ENCODE results near the gene OR10J1. TPM values are rescaled to one million over a fixed set of nuclear protein-coding genes. Genes with fewer than 3 reads are reported as not detected.

Gene OR10J1, protein sequence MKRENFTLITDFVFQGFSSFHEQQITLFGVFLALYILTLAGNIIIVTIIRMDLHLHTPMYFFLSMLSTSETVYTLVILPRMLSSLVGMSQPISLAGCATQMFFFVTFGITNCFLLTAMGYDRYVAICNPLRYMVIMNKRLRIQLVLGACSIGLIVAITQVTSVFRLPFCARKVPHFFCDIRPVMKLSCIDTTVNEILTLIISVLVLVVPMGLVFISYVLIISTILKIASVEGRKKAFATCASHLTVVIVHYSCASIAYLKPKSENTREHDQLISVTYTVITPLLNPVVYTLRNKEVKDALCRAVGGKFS
- total RNA-seq, result not detected

DNA sequence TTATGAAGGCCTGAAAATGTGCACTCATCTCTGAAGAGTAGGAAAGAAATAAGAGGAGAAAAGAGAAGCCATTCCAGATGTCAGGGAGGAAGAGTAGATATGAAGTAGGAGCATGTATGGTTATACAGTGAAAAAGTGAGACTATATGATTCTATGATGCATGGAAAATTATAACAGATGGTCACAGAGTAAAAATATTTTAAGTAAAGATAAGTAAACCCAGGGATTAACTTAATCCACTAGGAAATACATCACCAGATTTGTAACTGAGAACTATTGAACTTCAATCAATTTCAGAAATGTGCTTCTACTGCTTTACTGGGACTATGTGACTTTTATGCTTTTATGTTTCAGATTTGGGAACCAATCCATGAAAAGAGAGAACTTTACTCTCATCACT is at the start of gene OR10J1:
OR10J1 (plus strand) TSS at position 301 of the 400 bp plus-strand sequence; CDS start at position 371, 70 bp downstream.
- H3K4me3 ChIP-seq, result no peak within 1 kb of the TSS
- H3K9me3 ChIP-seq, result no peaks in the 10 kb centered on the region
- H3K27me3 ChIP-seq, result no peaks in the 10 kb centered on the region
- no peak within 1 kb of the TSS for H3K27ac ChIP-seq
- no peaks in the 10 kb centered on the region for H3K4me1 ChIP-seq
- no peaks in the 10 kb centered on the region for H3K36me3 ChIP-seq
- no peak for ATAC-seq
- TF ChIP-seq POLR2AphosphoS5 (IDR thresholded peaks at IDR 0.05), result no peak
- no peak for TF ChIP-seq EP300 (IDR thresholded peaks at IDR 0.05)
- TF ChIP-seq CTCF (IDR thresholded peaks at IDR 0.05), result no peak
- TF ChIP-seq POLR2A (IDR thresholded peaks at IDR 0.05), result no peak

DNA sequence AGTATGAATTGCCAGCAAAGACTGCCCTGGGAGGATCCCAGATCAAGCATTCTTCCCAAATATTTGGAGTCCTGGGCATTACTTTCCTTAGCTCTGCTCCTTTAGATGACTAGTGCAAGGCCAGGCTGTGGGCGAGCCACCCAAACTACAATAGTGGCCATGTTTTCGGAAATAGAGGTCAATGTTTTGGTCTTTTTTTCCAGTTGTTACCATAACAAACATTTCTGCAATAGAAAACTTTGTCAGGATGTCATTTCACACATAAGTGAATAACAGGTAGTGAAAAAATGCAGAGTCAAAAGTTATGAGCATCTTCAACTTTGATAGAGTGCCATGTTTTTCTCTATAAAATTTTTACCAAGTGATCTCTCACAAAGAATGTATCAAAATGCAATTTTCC is 32.7 kb upstream of the OR10J1 start:
- Histone ChIP-seq H3K9me3 (no peaks in the 10 kb centered on the region), H3K27me3 (no peaks in the 10 kb centered on the region), H3K36me3 (no peaks in the 10 kb centered on the region), H3K27ac (no peak overlapping the region), H3K4me1 (no peaks in the 10 kb centered on the region), H3K4me3 (no peak overlapping the region)
- TF ChIP-seq POLR2AphosphoS5 (IDR thresholded peaks at IDR 0.05), result no peak
- TF ChIP-seq POLR2A (IDR thresholded peaks at IDR 0.05), result no peak
- TF ChIP-seq CTCF (IDR thresholded peaks at IDR 0.05), result no peak
- no peak for TF ChIP-seq EP300 (IDR thresholded peaks at IDR 0.05)
- 70 to 77% methylated on average over 2 of the region's 2 CpGs for WGBS, 2 donors (ENCODE audit: low coverage in 1 of 2)
- no peak for ATAC-seq

GRCh38 chr1:159408862-159409400 is 30.6 kb upstream of the OR10J1 start:
- 74 to 76% methylated on average over 4 to 6 of the region's 6 CpGs for WGBS, 2 donors (ENCODE audit: low coverage in 1 of 2)
- ATAC-seq, result no peak
- H3K4me1 ChIP-seq, result no peaks in the 10 kb centered on the region
- H3K9me3 ChIP-seq, result no peaks in the 10 kb centered on the region
- no peaks in the 10 kb centered on the region for H3K27me3 ChIP-seq
- no peak overlapping the region for H3K27ac ChIP-seq
- H3K4me3 ChIP-seq, result no peak overlapping the region
- no peaks in the 10 kb centered on the region for H3K36me3 ChIP-seq
- no peak for TF ChIP-seq POLR2A (IDR thresholded peaks at IDR 0.05)
- no peak for TF ChIP-seq CTCF (IDR thresholded peaks at IDR 0.05)
- no peak for TF ChIP-seq EP300 (IDR thresholded peaks at IDR 0.05)
- no peak for TF ChIP-seq POLR2AphosphoS5 (IDR thresholded peaks at IDR 0.05)

- no CpG with 5 or more reads among the region's 8 CpGs for WGBS, 2 donors (ENCODE audit: low coverage in 1 of 2)
- Histone ChIP-seq H3K4me3 (no peak overlapping the region), H3K27me3 (no peaks in the 10 kb centered on the region), H3K36me3 (no peaks in the 10 kb centered on the region), H3K9me3 (peaks cover 0 to 51% (median 0%) of the 10 kb centered on the region in 3 donors), H3K4me1 (no peaks in the 10 kb centered on the region), H3K27ac (no peak overlapping the region)
- ATAC-seq, result no peak
- TF ChIP-seq CTCF (IDR thresholded peaks at IDR 0.05), result no peak
- no peak for TF ChIP-seq EP300 (IDR thresholded peaks at IDR 0.05)
- no peak for TF ChIP-seq POLR2A (IDR thresholded peaks at IDR 0.05)
- TF ChIP-seq POLR2AphosphoS5 (IDR thresholded peaks at IDR 0.05), result no peak
Observed at GRCh38 chr1:159421821-159422220, 17.7 kb upstream of the OR10J1 start.

GRCh38 chr1:159428536-159428935 is 11.0 kb upstream of the OR10J1 start:
- Histone ChIP-seq H3K4me1 (no peaks in the 10 kb centered on the region), H3K9me3 (no peaks in the 10 kb centered on the region), H3K4me3 (no peak overlapping the region), H3K36me3 (no peaks in the 10 kb centered on the region), H3K27ac (no peak overlapping the region), H3K27me3 (no peaks in the 10 kb centered on the region)
- TF ChIP-seq CTCF (IDR thresholded peaks at IDR 0.05) (no peak), EP300 (IDR thresholded peaks at IDR 0.05) (no peak), POLR2AphosphoS5 (IDR thresholded peaks at IDR 0.05) (no peak), POLR2A (IDR thresholded peaks at IDR 0.05) (no peak)
- ATAC-seq, result no peak
- WGBS, 2 donors (ENCODE audit: low coverage in 1 of 2), result 56 to 77% methylated on average over 3 of the region's 3 CpGs

All from gastroesophageal sphincter (tissue), 4 donors.